Kidney (tissue), 14 donors: ENCODE results near the gene SLC13A5. TPM values are rescaled to one million over a fixed set of nuclear protein-coding genes. Genes with fewer than 3 reads are reported as not detected.
"Not testable (repeated sequence)": the region's sequence is repeated elsewhere in the genome, so short reads cannot be mapped to it uniquely, and the experiment has no call there.

ENCODE experiments used
- DNase-seq, 5 donors: peaks; one replicate each; pipeline ENCODE4 v3.0.0-alpha.2; 2013 to 2020
- FAIRE-seq: peaks from 2 replicates; lab custom pipeline; 2012; peaks lifted over from hg19 to GRCh38; lab: Jason Lieb, UNC
- H3K27ac ChIP-seq, 2 donors: one replicate each; pipeline ENCODE4 v1.7.0; 2013; ENCODE audit warnings: low read depth in 2 of 2, low read length in 2 of 2, inconsistent platforms in 1 of 2
- H3K27me3 ChIP-seq: one replicate; pipeline ENCODE4 v1.7.1; 2013; ENCODE audit warnings: low read length, inconsistent platforms; ENCODE audit not compliant: control insufficient read depth, insufficient read depth
- H3K36me3 ChIP-seq, 3 donors: one replicate each; pipeline versions ENCODE4 v1.7.0 to v1.7.1; 2013; ENCODE audit warnings: low read length in 3 of 3, control low read depth in 1 of 3, inconsistent platforms in 1 of 3; ENCODE audit not compliant: insufficient read depth in 3 of 3, control insufficient read depth in 2 of 3
- H3K4me1 ChIP-seq, 3 donors: one replicate each; pipeline versions ENCODE4 v1.7.0 to v1.7.1; 2013; ENCODE audit warnings: low read length in 3 of 3, inconsistent platforms in 1 of 3, low read depth in 1 of 3; ENCODE audit not compliant: control insufficient read depth in 2 of 3, insufficient read depth in 2 of 3
- H3K4me3 ChIP-seq, 3 donors: one replicate each; pipeline versions ENCODE4 v1.7.0 to v1.8.1; 2013; ENCODE audit warnings: low read length in 3 of 3, control low read depth in 1 of 3, inconsistent platforms in 1 of 3
- H3K9ac ChIP-seq, 3 donors: one replicate each; pipeline versions ENCODE4 v1.7.0 to v1.7.1; 2013; ENCODE audit warnings: low read length in 3 of 3, control low read depth in 1 of 3, inconsistent platforms in 1 of 3
- H3K9me3 ChIP-seq, 3 donors: one replicate each; pipeline versions ENCODE4 v1.7.0 to v1.7.1; 2013; ENCODE audit warnings: low read length in 3 of 3, control low read depth in 1 of 3, inconsistent platforms in 1 of 3; ENCODE audit not compliant: control insufficient read depth in 2 of 3, insufficient read depth in 1 of 3
- intact Hi-C: fragments of 100-400 bp; cut with DNase I; formaldehyde crosslinking; loops from one replicate; pipeline ENCODE4 v1.11.1; 2022
- polyA plus RNA-seq: library from polyadenylated mRNA; stranded (reverse); fragments of 350-450 nt; fragmentation: Illumina TruSeq; extraction: RNeasy Lipid Tissue Mini Kit (QIAGEN cat#74804); gene quantifications from one replicate; pipeline ENCODE4 v1.2.3, GENCODE V29; 2014; ENCODE audit warnings: low read depth, low replicate concordance; ENCODE audit not compliant: insufficient read depth
- total RNA-seq: library from RNA; stranded (reverse); fragmentation: NEBNext Ultra II Directional; extraction: Animal tissue kit (Norgen Biotek cat#: 25700); gene quantifications from one replicate; pipeline ENCODE4 v1.2.1, GENCODE V29; 2021
- TF ChIP-seq, protein P1 (sequence below): IDR thresholded peaks from 3 replicates; pipeline ENCODE4 v1.5.1; 2012; ENCODE audit warnings: mild to moderate bottlenecking, moderate library complexity, borderline replicate concordance; ENCODE audit not compliant: insufficient read depth; ENCODE audit errors: extremely low read depth
- donor health status: control.
- donor health status: control.
- donor health status: control.
- donor health status: control.
- donor health status: control.
- donor health status: DM: yes; HTN: yes; CAD: no.
- donor health status: Normal renal cell carcinoma (clear cell type).

The SLC13A5 gene
- total and polyA plus RNA-seq, 2 donors from 2014 or later: not detected

DNA sequence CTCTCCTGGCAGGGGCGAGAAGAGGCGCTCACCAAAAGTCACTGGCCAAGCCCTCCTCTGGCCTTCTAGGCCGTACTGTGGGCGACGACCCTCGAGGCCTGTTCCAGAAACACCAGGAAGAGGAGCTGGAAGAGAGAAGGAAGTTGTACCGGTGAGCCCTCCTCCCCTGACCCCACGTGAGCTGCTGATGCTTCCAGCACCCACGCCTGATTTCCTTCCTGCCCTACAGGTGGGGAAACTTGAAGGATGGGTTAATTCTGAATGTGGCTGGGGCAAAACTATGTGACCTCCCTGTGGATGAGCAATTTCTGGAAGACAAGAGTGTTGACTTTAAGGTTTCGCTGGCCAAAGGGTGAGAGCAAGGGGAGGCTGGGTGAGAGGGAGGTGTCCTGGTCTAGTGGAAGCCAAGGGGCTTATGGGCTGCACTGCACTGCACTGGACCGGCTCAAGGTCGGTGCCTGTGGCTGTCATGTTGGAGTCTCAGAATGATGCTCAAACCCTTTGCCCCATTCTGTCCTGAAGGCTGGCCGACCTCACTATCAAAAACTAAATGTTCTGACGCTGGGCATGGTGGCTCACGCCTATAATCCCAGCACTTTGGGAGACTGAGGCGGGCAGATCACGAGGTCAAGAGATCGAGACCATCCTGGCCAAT lies 55.4 kb downstream of the SLC13A5 start:
- Histone ChIP-seq H3K4me3 (no peak overlapping the region), H3K9me3 (no peaks in the 10 kb centered on the region), H3K9ac (no peak overlapping the region), H3K4me1 (peaks cover 8 to 13% (median 13%) of the 10 kb centered on the region in 3 donors), H3K27ac (no peak overlapping the region), H3K36me3 (no peaks in the 10 kb centered on the region), H3K27me3 (peaks cover 10% of the 10 kb centered on the region)
- TF ChIP-seq, protein P1, sequence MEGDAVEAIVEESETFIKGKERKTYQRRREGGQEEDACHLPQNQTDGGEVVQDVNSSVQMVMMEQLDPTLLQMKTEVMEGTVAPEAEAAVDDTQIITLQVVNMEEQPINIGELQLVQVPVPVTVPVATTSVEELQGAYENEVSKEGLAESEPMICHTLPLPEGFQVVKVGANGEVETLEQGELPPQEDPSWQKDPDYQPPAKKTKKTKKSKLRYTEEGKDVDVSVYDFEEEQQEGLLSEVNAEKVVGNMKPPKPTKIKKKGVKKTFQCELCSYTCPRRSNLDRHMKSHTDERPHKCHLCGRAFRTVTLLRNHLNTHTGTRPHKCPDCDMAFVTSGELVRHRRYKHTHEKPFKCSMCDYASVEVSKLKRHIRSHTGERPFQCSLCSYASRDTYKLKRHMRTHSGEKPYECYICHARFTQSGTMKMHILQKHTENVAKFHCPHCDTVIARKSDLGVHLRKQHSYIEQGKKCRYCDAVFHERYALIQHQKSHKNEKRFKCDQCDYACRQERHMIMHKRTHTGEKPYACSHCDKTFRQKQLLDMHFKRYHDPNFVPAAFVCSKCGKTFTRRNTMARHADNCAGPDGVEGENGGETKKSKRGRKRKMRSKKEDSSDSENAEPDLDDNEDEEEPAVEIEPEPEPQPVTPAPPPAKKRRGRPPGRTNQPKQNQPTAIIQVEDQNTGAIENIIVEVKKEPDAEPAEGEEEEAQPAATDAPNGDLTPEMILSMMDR: no peak
- DNase-seq (no peak), FAIRE-seq (no peak)
- intact Hi-C loops: no loop called here

DNA sequence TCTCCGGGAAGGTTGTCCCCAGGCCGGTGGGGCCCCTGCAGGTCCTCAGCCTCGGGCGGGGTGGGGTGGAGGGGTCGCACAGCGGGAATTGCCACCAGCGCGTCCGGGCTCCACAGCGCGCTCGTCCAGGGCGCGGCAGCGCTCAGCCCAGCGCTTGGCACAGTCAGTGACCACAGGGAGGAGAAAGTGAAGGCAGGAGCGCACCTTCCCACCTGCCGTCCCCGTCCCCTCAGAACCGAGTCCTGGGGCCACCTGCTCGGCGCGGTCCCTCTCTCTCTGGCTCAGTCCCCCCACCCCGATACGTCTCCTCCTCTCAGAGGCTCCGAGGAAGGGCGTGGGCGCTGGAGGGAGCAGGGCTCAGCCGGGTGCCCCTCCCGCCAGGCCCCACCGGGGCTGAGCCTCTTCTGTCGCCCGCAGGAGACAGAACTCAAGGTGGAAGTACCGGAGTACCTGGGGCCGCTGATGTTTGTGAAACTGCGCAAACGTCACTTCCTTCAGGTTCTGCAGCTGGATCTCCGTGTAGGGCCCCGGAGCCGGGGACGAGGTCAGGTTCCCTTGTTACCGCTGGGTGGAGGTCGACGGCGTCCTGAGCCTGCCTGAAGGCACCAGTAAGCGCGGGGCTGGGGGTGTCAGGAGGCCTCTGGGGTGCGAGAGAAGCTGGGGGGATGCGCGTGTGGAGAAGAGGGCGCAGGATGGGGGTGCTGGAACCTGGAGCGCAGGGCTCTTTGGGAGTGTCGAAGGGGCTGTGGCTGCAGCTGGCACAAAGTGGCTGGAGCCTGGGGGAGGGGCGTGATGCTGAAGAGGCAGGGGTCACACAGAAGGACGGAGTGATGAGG lies 56.2 kb downstream of the SLC13A5 start:
- H3K4me3 ChIP-seq, H3K27ac ChIP-seq, H3K9ac ChIP-seq, FAIRE-seq, H3K36me3 ChIP-seq, H3K9me3 ChIP-seq, H3K27me3 ChIP-seq, intact Hi-C loops: not testable (repeated sequence)
- peaks cover 11 to 21% (median 18%) of the 10 kb centered on the region in 3 donors for H3K4me1 ChIP-seq
- peak in 3 of 5 donors; percentile 16 to 80 (median 32) for DNase-seq

DNA sequence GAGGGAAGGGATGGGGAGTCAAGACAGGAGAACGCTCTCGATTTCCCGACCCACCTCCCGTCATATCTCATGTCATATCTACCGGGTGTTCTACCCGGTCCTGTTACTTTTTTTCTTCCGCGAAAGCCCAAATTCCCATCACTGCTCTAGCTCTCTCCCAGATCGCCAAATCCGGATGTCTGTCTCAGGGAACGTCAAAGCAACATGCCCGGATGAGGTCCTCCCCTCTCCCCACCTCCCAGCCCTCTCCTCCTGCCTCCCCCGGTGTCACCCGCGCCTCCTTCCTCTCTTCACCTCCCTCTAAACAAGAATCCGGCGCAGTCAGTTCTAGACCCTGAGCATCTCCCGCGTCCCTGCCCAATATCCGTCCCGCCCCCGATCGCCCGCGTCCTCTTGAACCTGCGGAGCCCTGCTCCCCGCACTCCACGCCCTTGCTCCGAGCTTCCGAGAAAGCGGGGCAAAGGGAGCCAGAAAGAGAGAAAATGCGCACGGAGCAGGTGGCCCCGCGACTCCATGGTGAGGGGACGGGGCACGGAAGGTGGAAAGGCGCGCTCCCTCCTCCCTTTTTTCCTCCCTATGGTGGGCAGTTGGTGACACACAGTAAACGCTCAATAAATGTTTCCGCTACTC lies 57.3 kb downstream of the SLC13A5 start:
- intact Hi-C loops, H3K9ac ChIP-seq, DNase-seq, H3K4me3 ChIP-seq, H3K27ac ChIP-seq, H3K27me3 ChIP-seq, FAIRE-seq, H3K9me3 ChIP-seq, H3K36me3 ChIP-seq: not testable (repeated sequence)
- H3K4me1 ChIP-seq: peaks cover 11 to 23% (median 23%) of the 10 kb centered on the region in 3 donors

DNA sequence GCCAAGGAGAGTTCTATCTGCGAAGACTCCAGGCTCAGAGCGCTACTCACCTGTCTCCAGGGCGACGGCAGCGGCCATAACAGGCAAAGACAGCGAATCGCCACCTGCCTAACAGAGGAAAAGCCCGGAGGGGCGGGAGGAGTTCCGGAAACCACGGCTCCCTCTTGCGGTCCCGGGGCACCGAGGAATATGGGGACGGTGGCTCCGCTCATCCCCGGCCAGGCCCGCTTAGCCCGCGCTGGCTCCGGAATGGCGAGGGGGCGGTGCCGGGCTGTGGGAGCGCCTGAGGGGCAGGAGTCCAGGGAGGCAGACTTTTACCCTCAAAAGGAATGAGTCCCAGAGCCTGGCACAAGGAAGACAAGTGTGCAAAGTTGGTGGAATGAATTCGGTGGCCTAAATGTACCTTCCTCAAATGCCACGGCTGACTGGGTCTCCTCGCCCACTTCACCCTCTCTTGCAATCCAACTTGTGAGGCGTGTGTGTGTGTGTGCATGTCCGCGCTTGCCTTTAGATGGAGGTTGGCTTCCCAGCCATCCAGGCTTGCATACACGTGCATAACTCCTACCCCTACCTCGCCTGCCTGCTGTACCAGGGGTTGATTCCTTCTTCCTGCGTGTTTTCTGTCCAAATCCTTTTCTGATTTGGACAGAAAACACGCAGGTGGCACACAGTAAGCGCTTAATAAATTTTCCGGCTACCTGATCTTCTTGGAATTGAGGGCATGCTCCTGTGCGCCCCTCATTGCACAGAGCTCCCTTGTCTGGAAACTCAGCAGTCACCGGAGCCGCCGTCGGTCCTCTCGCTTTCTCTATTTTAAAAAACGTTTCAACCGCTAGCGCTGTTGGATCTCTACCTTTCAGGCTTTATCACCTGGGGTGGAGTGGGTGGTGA lies 58.1 kb downstream of the SLC13A5 start:
- peaks cover 10% of the 10 kb centered on the region for H3K27me3 ChIP-seq
- FAIRE-seq (no peak), DNase-seq (peak; percentile 51 to 83 (median 70))
- H3K27ac ChIP-seq: no peak overlapping the region
- peaks cover 14 to 29% (median 28%) of the 10 kb centered on the region in 3 donors for H3K4me1 ChIP-seq
- no peaks in the 10 kb centered on the region for H3K9me3 ChIP-seq
- no peak overlapping the region for H3K9ac ChIP-seq
- TF ChIP-seq, protein P1: no peak
- H3K36me3 ChIP-seq: no peaks in the 10 kb centered on the region
- H3K4me3 ChIP-seq: peak overlapping the region in 2 of 3 donors; percentile 33 to 54
- intact Hi-C loops: no loop called here
